Thyroid gland (tissue), 4 donors: ENCODE measurements around the gene ZNF780B.

Experiments used
- POLR2A ChIP-seq, 2 donors: fragments of 450-650 bp; IDR thresholded peaks; one replicate each; pipeline ENCODE4 v1.6.1; 2017; ENCODE audit warnings: antibody characterized with exemption in 2 of 2, mild to moderate bottlenecking in 2 of 2, moderate library complexity in 1 of 2
- TF ChIP-seq, protein P1 (sequence below), 6 experiments: fragments of 200-600 bp in 3 of 6; fragments of 450-650 bp in 3 of 6; sonication (generic) in 3 of 6; IDR thresholded peaks; one replicate each; pipeline ENCODE4 v1.5.1; 2016 to 2019; ENCODE audit warnings: antibody characterized with exemption in 6 of 6, mild to moderate bottlenecking in 2 of 6, inconsistent platforms in 1 of 6, moderate library complexity in 1 of 6

DNA sequence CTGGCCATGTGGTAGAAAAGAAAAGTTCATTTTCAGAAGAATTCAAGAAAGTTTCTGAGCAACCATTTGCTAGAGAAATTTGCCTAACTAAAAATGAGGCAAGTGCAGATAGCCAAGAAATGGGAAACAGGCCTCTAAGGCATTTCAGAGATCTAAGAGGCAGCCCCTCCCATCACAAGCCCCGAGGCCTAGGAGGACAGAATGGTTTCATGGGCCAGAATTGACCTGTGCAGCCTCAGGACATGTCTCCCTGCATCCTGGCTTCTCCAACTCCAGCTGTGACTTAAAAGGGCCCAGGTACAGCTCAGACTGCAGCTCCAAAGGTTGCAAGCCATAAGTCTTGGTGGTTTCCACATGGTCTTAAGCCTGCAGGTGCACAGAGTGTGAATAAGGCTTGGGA, 62.4 kb downstream of the ZNF780B start:
- TF ChIP-seq, protein P1, sequence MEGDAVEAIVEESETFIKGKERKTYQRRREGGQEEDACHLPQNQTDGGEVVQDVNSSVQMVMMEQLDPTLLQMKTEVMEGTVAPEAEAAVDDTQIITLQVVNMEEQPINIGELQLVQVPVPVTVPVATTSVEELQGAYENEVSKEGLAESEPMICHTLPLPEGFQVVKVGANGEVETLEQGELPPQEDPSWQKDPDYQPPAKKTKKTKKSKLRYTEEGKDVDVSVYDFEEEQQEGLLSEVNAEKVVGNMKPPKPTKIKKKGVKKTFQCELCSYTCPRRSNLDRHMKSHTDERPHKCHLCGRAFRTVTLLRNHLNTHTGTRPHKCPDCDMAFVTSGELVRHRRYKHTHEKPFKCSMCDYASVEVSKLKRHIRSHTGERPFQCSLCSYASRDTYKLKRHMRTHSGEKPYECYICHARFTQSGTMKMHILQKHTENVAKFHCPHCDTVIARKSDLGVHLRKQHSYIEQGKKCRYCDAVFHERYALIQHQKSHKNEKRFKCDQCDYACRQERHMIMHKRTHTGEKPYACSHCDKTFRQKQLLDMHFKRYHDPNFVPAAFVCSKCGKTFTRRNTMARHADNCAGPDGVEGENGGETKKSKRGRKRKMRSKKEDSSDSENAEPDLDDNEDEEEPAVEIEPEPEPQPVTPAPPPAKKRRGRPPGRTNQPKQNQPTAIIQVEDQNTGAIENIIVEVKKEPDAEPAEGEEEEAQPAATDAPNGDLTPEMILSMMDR (IDR thresholded peaks at IDR 0.05), result no peak
- TF ChIP-seq POLR2A (IDR thresholded peaks at IDR 0.05), result no peak
